Tibial nerve (tissue), 4 donors: Measurements from ENCODE around the gene CTBP1. TPM values are rescaled to one million over a fixed set of nuclear protein-coding genes. Genes with fewer than 3 reads are reported as not detected.

Experiments used
- DNase-seq, 2 donors: peaks; one replicate each; pipeline ENCODE4 v3.0.0-alpha.2; 2019; ENCODE audit warnings: low spot score in 2 of 2
- H3K27ac ChIP-seq, 4 donors: fragments of 200-600 bp; sonication (generic) in 3 of 4; one replicate each; pipeline ENCODE4 v1.5.1; 2017 to 2019; ENCODE audit warnings: mild to moderate bottlenecking in 1 of 4
- H3K27me3 ChIP-seq, 2 donors: fragments of 200-600 bp; sonication (generic) in 1 of 2; one replicate each; pipeline versions ENCODE4 v1.5.1 to v1.6.0; 2017 to 2019
- H3K36me3 ChIP-seq, 3 donors: fragments of 200-600 bp; sonication (generic); one replicate each; pipeline ENCODE4 v1.5.1; 2018 to 2019
- H3K4me1 ChIP-seq, 4 donors: fragments of 200-600 bp; sonication (generic) in 3 of 4; one replicate each; pipeline ENCODE4 v1.5.1; 2017 to 2019
- H3K4me3 ChIP-seq, 4 donors: fragments of 200-600 bp; sonication (generic) in 3 of 4; one replicate each; pipeline ENCODE4 v1.5.1; 2017 to 2019; ENCODE audit warnings: mild to moderate bottlenecking in 1 of 4, moderate library complexity in 1 of 4
- H3K9me3 ChIP-seq, 4 donors: fragments of 200-600 bp; sonication (generic) in 3 of 4; one replicate each; pipeline ENCODE4 v1.5.1; 2017 to 2019
- CTCF ChIP-seq, 5 experiments: fragments of 200-600 bp in 3 of 5; fragments of 450-650 bp in 2 of 5; sonication (generic) in 3 of 5; IDR thresholded peaks; one replicate each; pipeline ENCODE4 v1.5.1; 2016 to 2019; ENCODE audit warnings: antibody characterized with exemption in 5 of 5, mild to moderate bottlenecking in 3 of 5, moderate library complexity in 2 of 5
- EP300 ChIP-seq, 2 donors: sonication (generic); formaldehyde crosslinking; IDR thresholded peaks; one replicate each; pipeline ENCODE4 v1.6.1; 2017; ENCODE audit warnings: antibody characterized with exemption in 2 of 2, mild to moderate bottlenecking in 1 of 2
- POLR2A ChIP-seq, 2 donors: fragments of 450-650 bp; IDR thresholded peaks; one replicate each; pipeline ENCODE4 v1.6.1; 2017; ENCODE audit warnings: antibody characterized with exemption in 2 of 2, mild to moderate bottlenecking in 2 of 2, moderate library complexity in 2 of 2
- WGBS, 2 donors: methylation state at CpG; one replicate each; pipeline ENCODE4 v1.1.5; 2018; 5-methylcytosine and 5-hydroxymethylcytosine counted together
- total RNA-seq, 4 donors: library from RNA; depleted of rRNA; stranded (reverse); fragments of >200 nt; gene quantifications; one replicate each; pipeline ENCODE4 v1.1.0, GENCODE V29; 2016

Gene CTBP1
- total RNA-seq, 4 donors from 2014 or later, result 134 to 255 (median 193) TPM

- Histone ChIP-seq H3K4me3 (no peak overlapping the region), H3K4me1 (peaks cover 0 to 58% (median 40%) of the 10 kb centered on the region in 4 donors), H3K9me3 (no peaks in the 10 kb centered on the region), H3K27ac (no peak overlapping the region), H3K27me3 (no peaks in the 10 kb centered on the region), H3K36me3 (no peaks in the 10 kb centered on the region)
- peak in 1 of 2 donors; percentile 10 for DNase-seq
- TF ChIP-seq POLR2A (IDR thresholded peaks at IDR 0.05), result no peak
- WGBS, 2 donors, result 79 to 81% methylated on average over 11 to 13 of the region's 13 CpGs
These were observed 52.3 kb downstream of the CTBP1 start for GRCh38 chr4:1196421-1197183.

- H3K27ac ChIP-seq, result no peak overlapping the region
- 81 to 83% methylated on average over 13 to 16 of the region's 16 CpGs for WGBS, 2 donors
- no peaks in the 10 kb centered on the region for H3K9me3 ChIP-seq
- H3K36me3 ChIP-seq, result no peaks in the 10 kb centered on the region
- TF ChIP-seq CTCF (IDR thresholded peaks at IDR 0.05) (no peak), POLR2A (IDR thresholded peaks at IDR 0.05) (no peak), EP300 (IDR thresholded peaks at IDR 0.05) (no peak)
- peaks cover 0 to 58% (median 35%) of the 10 kb centered on the region in 4 donors for H3K4me1 ChIP-seq
- H3K4me3 ChIP-seq, result no peak overlapping the region
- H3K27me3 ChIP-seq, result no peaks in the 10 kb centered on the region
- DNase-seq, result peak in 1 of 2 donors; percentile 8
These were observed 53.0 kb downstream of the CTBP1 start for GRCh38 chr4:1195891-1196401.

- 84 to 100% methylated on average over 2 to 28 of the region's 29 CpGs for WGBS, 2 donors
- H3K4me3 ChIP-seq, result no peak overlapping the region
- no peaks in the 10 kb centered on the region for H3K9me3 ChIP-seq
- peak in 1 of 2 donors; percentile 10 for DNase-seq
- H3K27ac ChIP-seq, result peak overlapping the region in 1 of 4 donors; percentile 69
- no peak for TF ChIP-seq POLR2A (IDR thresholded peaks at IDR 0.05)
- no peak for TF ChIP-seq CTCF (IDR thresholded peaks at IDR 0.05)
- no peak for TF ChIP-seq EP300 (IDR thresholded peaks at IDR 0.05)
- H3K36me3 ChIP-seq, result no peaks in the 10 kb centered on the region
- H3K4me1 ChIP-seq, result peaks cover 0 to 58% (median 28%) of the 10 kb centered on the region in 4 donors
- H3K27me3 ChIP-seq, result no peaks in the 10 kb centered on the region
These were observed 53.7 kb downstream of the CTBP1 start for GRCh38 chr4:1195109-1195671.

- no peaks in the 10 kb centered on the region for H3K36me3 ChIP-seq
- no peaks in the 10 kb centered on the region for H3K27me3 ChIP-seq
- DNase-seq, result peak in 1 of 2 donors; percentile 12
- H3K9me3 ChIP-seq, result no peaks in the 10 kb centered on the region
- no peak overlapping the region for H3K4me3 ChIP-seq
- peaks cover 0 to 52% (median 26%) of the 10 kb centered on the region in 4 donors for H3K4me1 ChIP-seq
- H3K27ac ChIP-seq, result peak overlapping the region in 3 of 4 donors; percentile 69 to 93 (median 80)
- TF ChIP-seq CTCF (IDR thresholded peaks at IDR 0.05), result peak in 1 of 5 experiments; percentile 11
- TF ChIP-seq EP300 (IDR thresholded peaks at IDR 0.05), result no peak
- 40 to 44% methylated on average over 7 to 36 of the region's 52 CpGs for WGBS, 2 donors
These were observed 54.7 kb downstream of the CTBP1 start for GRCh38 chr4:1194010-1194900.

- H3K4me1 ChIP-seq, result peaks cover 0 to 52% (median 26%) of the 10 kb centered on the region in 4 donors
- no peak overlapping the region for H3K4me3 ChIP-seq
- no peaks in the 10 kb centered on the region for H3K36me3 ChIP-seq
These were observed 55.5 kb downstream of the CTBP1 start for GRCh38 chr4:1193206-1194009.

More at GRCh38 chr4:1193206-1194009, 55.5 kb downstream of the CTBP1 start:
- Histone ChIP-seq H3K27ac (peak overlapping the region; percentile 85 to 94 (median 91)), H3K9me3 (no peaks in the 10 kb centered on the region), H3K27me3 (no peaks in the 10 kb centered on the region)
- TF ChIP-seq EP300 (IDR thresholded peaks at IDR 0.05) (no peak), POLR2A (IDR thresholded peaks at IDR 0.05) (no peak), CTCF (IDR thresholded peaks at IDR 0.05) (no peak)
- WGBS, 2 donors, result 39 to 54% methylated on average over 20 to 24 of the region's 28 CpGs
- peak in 1 of 2 donors; percentile 8 for DNase-seq
